ENCODE results near the gene SLIT1.

GRCh38 chr10:96998329-96998888, 187.3 kb downstream of the SLIT1 start:
- TF ChIP-seq CTCF (IDR thresholded peaks at IDR 0.05; ENCODE audit: control extremely low read depth in 1 of 3, insufficient read depth in 1 of 3, low read depth in 1 of 3, low read length in 3 of 3) (no peak), JUN (IDR thresholded peaks at IDR 0.05; ENCODE audit: low read depth, low read length) (no peak), USF2 (IDR thresholded peaks at IDR 0.05; ENCODE audit: low read length) (no peak), FOSL1 (IDR thresholded peaks at IDR 0.05; ENCODE audit: insufficient read depth, low read depth, low read length) (no peak), CHD2 (IDR thresholded peaks at IDR 0.05; ENCODE audit: low read length) (no peak), POLR2AphosphoS5 (IDR thresholded peaks at IDR 0.05; ENCODE audit: low read depth, low read length) (no peak), EZH2 (IDR thresholded peaks at IDR 0.05; ENCODE audit: low read depth, low read length, severe bottlenecking) (no peak), RNF2 (IDR thresholded peaks at IDR 0.05; ENCODE audit: borderline replicate concordance, low read depth, low read length, missing control alignments, poor library complexity, severe bottlenecking) (no peak), SUZ12 (IDR thresholded peaks at IDR 0.05; ENCODE audit: low read length) (no peak), TAF1 (IDR thresholded peaks at IDR 0.05; ENCODE audit: low read depth, low read length) (no peak)

Data from H1 (cell line).